K562 (cell line): Measurements from ENCODE around the gene NFATC2. TPM values are rescaled to one million over a fixed set of nuclear protein-coding genes. Genes with fewer than 3 reads are reported as not detected.

Experiments used
- ATAC-seq: fragments of 200-7000 bp; cut with Tn5 transposase; 3 replicates; pipeline ENCODE4 v1.9.1; 2020; ENCODE audit warnings: moderate library complexity
- BruUV-seq: library from RNA; stranded (reverse); fragments of 400-500 nt; replicated peaks from 2 replicates; lab custom pipeline; 2021; lab: Mats Ljungman, UMichigan
- CTCF ChIA-PET: fragments of 300-600 bp; formaldehyde crosslinking; extraction: SDS; loops from one replicate; lab custom pipeline; 2021; ENCODE audit warnings: low intra/inter-chr PET ratio; lab: Yijun Ruan, JAX
- POLR2A ChIA-PET: fragments of 300-600, 350-650 bp; sonication (Branson Sonifier 250); formaldehyde crosslinking; extraction: SDS; loops from one replicate; lab custom pipeline; 2021; ENCODE audit warnings: antibody characterized with exemption, inconsistent platforms; lab: Yijun Ruan, JAX
- DNase-seq, 4 experiments: peaks; one replicate each; pipeline versions ENCODE4 v3.0.0 to v3.0.0-alpha.2; 2011 to 2018; ENCODE audit warnings: low spot score in 3 of 4, mixed read lengths in 3 of 4; ENCODE audit errors: extremely low read depth in 1 of 4
- FAIRE-seq: peaks from 2 replicates; lab custom pipeline; 2011; peaks lifted over from hg19 to GRCh38; lab: Jason Lieb, UNC
- H2AFZ ChIP-seq: 2 replicates; pipeline ENCODE4 v1.6.0; 2011; ENCODE audit warnings: low read depth, low read length, control low read depth, inconsistent platforms
- H3K27ac ChIP-seq: fragments of 200-600 bp; 3 replicates; pipeline ENCODE4 v1.8.0; 2011; ENCODE audit warnings: low read depth, mild to moderate bottlenecking, control low read depth, inconsistent platforms, low read length, moderate library complexity, mixed read lengths; ENCODE audit errors: extremely low read depth
- H3K27me3 ChIP-seq, 2 experiments: fragments of 300-600 bp in 1 of 2; 2 replicates in 1 of 2; 3 replicates in 1 of 2; pipeline versions ENCODE4 v1.6.0 to v1.8.0; 2011; ENCODE audit warnings: inconsistent platforms in 2 of 2, low read length in 2 of 2, mild to moderate bottlenecking in 1 of 2, mixed read lengths in 1 of 2, moderate library complexity in 1 of 2; ENCODE audit not compliant: control insufficient read depth in 2 of 2, insufficient read depth in 2 of 2
- H3K36me3 ChIP-seq: fragments of 300-600 bp; 3 replicates; pipeline ENCODE4 v1.8.0; 2011; ENCODE audit warnings: mild to moderate bottlenecking, low read length, inconsistent platforms; ENCODE audit not compliant: control insufficient read depth, insufficient read depth
- H3K4me1 ChIP-seq, 2 experiments: fragments of 200-600 bp in 1 of 2; replicated peaks in 1 of 2; 2 replicates in 1 of 2; 3 replicates in 1 of 2; pipeline versions ENCODE4 v1.5.1 to v1.8.0; 2011; ENCODE audit warnings: inconsistent platforms in 2 of 2, low read length in 2 of 2, mild to moderate bottlenecking in 1 of 2, mixed read lengths in 1 of 2, moderate library complexity in 1 of 2; ENCODE audit not compliant: control insufficient read depth in 2 of 2, insufficient read depth in 2 of 2
- H3K4me2 ChIP-seq: 2 replicates; pipeline ENCODE4 v1.6.1; 2011; ENCODE audit warnings: low read length, control low read depth, inconsistent platforms, mixed read lengths; ENCODE audit not compliant: insufficient read depth
- H3K4me3 ChIP-seq: fragments of 200-600 bp; sonication (generic), shearing (Covaris generic); 2 replicates; pipeline ENCODE4 v1.5.1; 2016; ENCODE audit warnings: control low read depth, inconsistent platforms
- H3K79me2 ChIP-seq: fragments of 200-600 bp; 3 replicates; pipeline ENCODE4 v1.8.0; 2011; ENCODE audit warnings: low read length, inconsistent platforms; ENCODE audit not compliant: control insufficient read depth, insufficient read depth
- H3K9ac ChIP-seq, 2 experiments: 2 replicates each; pipeline versions ENCODE4 v1.6.0 to v1.6.1; 2011; ENCODE audit warnings: low read depth in 2 of 2, low read length in 2 of 2, control low read depth in 1 of 2, inconsistent platforms in 1 of 2, mild to moderate bottlenecking in 1 of 2, mixed read lengths in 1 of 2; ENCODE audit not compliant: insufficient read depth in 1 of 2
- H3K9me1 ChIP-seq: one replicate; pipeline ENCODE4 v1.6.0; 2011; ENCODE audit warnings: inconsistent platforms, mild to moderate bottlenecking, low read length, moderate library complexity; ENCODE audit not compliant: control insufficient read depth, insufficient read depth
- H3K9me3 ChIP-seq: replicated peaks from 2 replicates; pipeline ENCODE4 v1.5.1; 2011; ENCODE audit warnings: low read depth, low read length, inconsistent platforms; ENCODE audit not compliant: control insufficient read depth, insufficient read depth
- H4K20me1 ChIP-seq: replicated peaks from 2 replicates; pipeline ENCODE4 v1.6.1; 2011; ENCODE audit warnings: low read length, inconsistent platforms, mixed read lengths; ENCODE audit not compliant: control insufficient read depth, insufficient read depth
- DDX20 ChIP-seq: fragments of 450-650 bp; IDR thresholded peaks from 2 replicates; pipeline ENCODE4 v1.6.1; 2016; ENCODE audit warnings: missing genetic modification characterization, low read depth, mild to moderate bottlenecking, missing compliant biosample characterization, moderate library complexity
- HSF4 ChIP-seq: fragments of 250-450 bp; sonication (Bioruptor Pico); IDR thresholded peaks from 2 replicates; pipeline ENCODE4 v2.1.2; 2022; ENCODE audit warnings: mild to moderate bottlenecking, moderate library complexity, borderline replicate concordance
- OTX1 ChIP-seq: fragments of 450-650 bp; formaldehyde crosslinking; IDR thresholded peaks from 2 replicates; pipeline ENCODE4 v1.4.0; 2022; ENCODE audit warnings: mild to moderate bottlenecking
- WGBS: fragments of 100-300 bp; shearing (Covaris generic); methylation state at CpG from one replicate; pipeline ENCODE4 v1.1.6; 2016; ENCODE audit warnings: low coverage, mixed read lengths; ENCODE audit not compliant: insufficient coverage; ENCODE audit errors: missing lambda C conversion rate; 5-methylcytosine and 5-hydroxymethylcytosine counted together
- in situ Hi-C: fragments of 300-500 bp; cut with MboI; formaldehyde crosslinking; loops from 4 replicates; pipeline ENCODE4 v1.15.0; 2018; ENCODE audit warnings: inconsistent platforms, mixed read lengths
- intact Hi-C: fragments of 100-400 bp; cut with micrococcal nuclease; formaldehyde crosslinking; loops from 2 replicates; pipeline ENCODE4 v1.14.2; 2022
- polyA plus RNA-seq, 8 experiments: library from polyadenylated mRNA; depleted of rRNA in 4 of 8; stranded (reverse) in 5 of 8; unstranded in 3 of 8; fragments of >200 nt; fragmentation: Nextera tagmentation in 2 of 8; fragmentation: Illumina TruSeq in 1 of 8; extraction: Ambion mirVana in 2 of 8; extraction: Trizol in 1 of 8; gene quantifications; 2 replicates each; pipeline versions ENCODE4 v1.2.1 to v1.2.3, GENCODE V29; 2011 to 2014; ENCODE audit warnings: inconsistent platforms in 1 of 8, missing spikeins in 1 of 8
- total RNA-seq, 7 experiments: library from RNA; depleted of rRNA in 6 of 7; stranded (reverse); fragments of >200 nt in 6 of 7; fragmentation: Illumina TruSeq in 2 of 7; extraction: Trizol in 2 of 7; gene quantifications; 2 replicates each; pipeline versions ENCODE4 v1.2.1 to v1.2.3, GENCODE V29; 2011 to 2021; ENCODE audit warnings: low replicate concordance in 1 of 7
- TF ChIP-seq, protein P1 (sequence below), 2 experiments: fragments of 450-650 bp; IDR thresholded peaks; 2 replicates each; pipeline ENCODE4 v1.6.1; 2016; ENCODE audit warnings: mild to moderate bottlenecking in 2 of 2, borderline replicate concordance in 1 of 2, low read depth in 1 of 2, moderate library complexity in 1 of 2
- TF ChIP-seq, protein P2 (sequence below), 2 experiments: fragments of 450-650 bp; IDR thresholded peaks; 2 replicates each; pipeline ENCODE4 v1.6.1; 2016
- TF ChIP-seq, protein P3 (sequence below), 2 experiments: fragments of 450-650 bp in 1 of 2; IDR thresholded peaks; 2 replicates each; pipeline ENCODE4 v1.6.1; 2011 to 2017; ENCODE audit warnings: low read depth in 2 of 2, antibody characterized with exemption in 1 of 2, borderline replicate concordance in 1 of 2, low read length in 1 of 2, mild to moderate bottlenecking in 1 of 2, mixed read lengths in 1 of 2; ENCODE audit not compliant: control insufficient read depth in 1 of 2
- TF ChIP-seq, protein P4 (sequence below): sonication (generic); IDR thresholded peaks from 2 replicates; pipeline ENCODE4 v1.6.1; 2016

Gene NFATC2
- total and polyA plus RNA-seq, 9 of the 15 experiments (the other 6 are each of a cell fraction or from before 2014, with no cell fraction given): 1.9 to 11.2 (median 3.0) TPM

DNA sequence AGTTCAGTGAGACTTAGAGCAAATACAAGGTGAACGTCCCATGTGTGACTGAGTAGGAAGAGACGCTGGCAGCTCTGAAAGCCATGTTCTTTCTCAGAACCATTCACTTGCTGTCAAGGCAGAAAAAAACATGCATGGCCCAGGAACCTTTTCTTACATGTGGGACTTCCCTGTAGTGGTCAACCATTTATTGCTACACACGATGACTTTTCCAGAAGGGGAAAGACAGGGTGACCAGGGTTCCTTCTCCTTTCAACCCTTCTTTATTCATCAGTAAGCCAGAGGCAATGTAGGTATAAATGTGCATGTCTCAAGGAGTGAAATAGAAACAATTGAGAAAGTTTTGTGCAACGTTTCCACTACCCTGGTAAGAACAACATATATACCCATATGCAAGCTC lies 189.0 kb downstream of the NFATC2 start:
- Histone ChIP-seq H3K27me3 (no peaks in the 10 kb centered on the region; a peak in 2 of 5 replicates), H3K9me1 (peaks cover 6% of the 10 kb centered on the region), H3K9me3 (no peaks in the 10 kb centered on the region), H3K4me1 (peaks cover 3 to 11% of the 10 kb centered on the region in 2 experiments; a peak in 3 of 5 replicates), H4K20me1 (no peaks in the 10 kb centered on the region), H3K4me2 (no peak overlapping the region), H2AFZ (peak overlapping the region; percentile 23; the same call in 1 of the 2 replicates), H3K79me2 (no peaks in the 10 kb centered on the region), H3K9ac (no peak overlapping the region), H3K4me3 (no peak overlapping the region), H3K36me3 (no peaks in the 10 kb centered on the region), H3K27ac (no peak overlapping the region)
- FAIRE-seq (no peak), DNase-seq (no peak), ATAC-seq (no peak)
- WGBS: 17% methylated on average over 4 of the region's 4 CpGs
- in situ Hi-C loops: no loop called here
- ChIA-PET POLR2A (interaction anchor here (0.6 kb wide), 1 partner anchor 415 kb away, joined by 3 read pairs; no protein-coding TSS in a partner anchor), CTCF (no interaction called here)
- no TSS peak for BruUV-seq
- intact Hi-C loops: no loop called here
- no peak for TF ChIP-seq DDX20 (tag)
- TF ChIP-seq, protein P1, sequence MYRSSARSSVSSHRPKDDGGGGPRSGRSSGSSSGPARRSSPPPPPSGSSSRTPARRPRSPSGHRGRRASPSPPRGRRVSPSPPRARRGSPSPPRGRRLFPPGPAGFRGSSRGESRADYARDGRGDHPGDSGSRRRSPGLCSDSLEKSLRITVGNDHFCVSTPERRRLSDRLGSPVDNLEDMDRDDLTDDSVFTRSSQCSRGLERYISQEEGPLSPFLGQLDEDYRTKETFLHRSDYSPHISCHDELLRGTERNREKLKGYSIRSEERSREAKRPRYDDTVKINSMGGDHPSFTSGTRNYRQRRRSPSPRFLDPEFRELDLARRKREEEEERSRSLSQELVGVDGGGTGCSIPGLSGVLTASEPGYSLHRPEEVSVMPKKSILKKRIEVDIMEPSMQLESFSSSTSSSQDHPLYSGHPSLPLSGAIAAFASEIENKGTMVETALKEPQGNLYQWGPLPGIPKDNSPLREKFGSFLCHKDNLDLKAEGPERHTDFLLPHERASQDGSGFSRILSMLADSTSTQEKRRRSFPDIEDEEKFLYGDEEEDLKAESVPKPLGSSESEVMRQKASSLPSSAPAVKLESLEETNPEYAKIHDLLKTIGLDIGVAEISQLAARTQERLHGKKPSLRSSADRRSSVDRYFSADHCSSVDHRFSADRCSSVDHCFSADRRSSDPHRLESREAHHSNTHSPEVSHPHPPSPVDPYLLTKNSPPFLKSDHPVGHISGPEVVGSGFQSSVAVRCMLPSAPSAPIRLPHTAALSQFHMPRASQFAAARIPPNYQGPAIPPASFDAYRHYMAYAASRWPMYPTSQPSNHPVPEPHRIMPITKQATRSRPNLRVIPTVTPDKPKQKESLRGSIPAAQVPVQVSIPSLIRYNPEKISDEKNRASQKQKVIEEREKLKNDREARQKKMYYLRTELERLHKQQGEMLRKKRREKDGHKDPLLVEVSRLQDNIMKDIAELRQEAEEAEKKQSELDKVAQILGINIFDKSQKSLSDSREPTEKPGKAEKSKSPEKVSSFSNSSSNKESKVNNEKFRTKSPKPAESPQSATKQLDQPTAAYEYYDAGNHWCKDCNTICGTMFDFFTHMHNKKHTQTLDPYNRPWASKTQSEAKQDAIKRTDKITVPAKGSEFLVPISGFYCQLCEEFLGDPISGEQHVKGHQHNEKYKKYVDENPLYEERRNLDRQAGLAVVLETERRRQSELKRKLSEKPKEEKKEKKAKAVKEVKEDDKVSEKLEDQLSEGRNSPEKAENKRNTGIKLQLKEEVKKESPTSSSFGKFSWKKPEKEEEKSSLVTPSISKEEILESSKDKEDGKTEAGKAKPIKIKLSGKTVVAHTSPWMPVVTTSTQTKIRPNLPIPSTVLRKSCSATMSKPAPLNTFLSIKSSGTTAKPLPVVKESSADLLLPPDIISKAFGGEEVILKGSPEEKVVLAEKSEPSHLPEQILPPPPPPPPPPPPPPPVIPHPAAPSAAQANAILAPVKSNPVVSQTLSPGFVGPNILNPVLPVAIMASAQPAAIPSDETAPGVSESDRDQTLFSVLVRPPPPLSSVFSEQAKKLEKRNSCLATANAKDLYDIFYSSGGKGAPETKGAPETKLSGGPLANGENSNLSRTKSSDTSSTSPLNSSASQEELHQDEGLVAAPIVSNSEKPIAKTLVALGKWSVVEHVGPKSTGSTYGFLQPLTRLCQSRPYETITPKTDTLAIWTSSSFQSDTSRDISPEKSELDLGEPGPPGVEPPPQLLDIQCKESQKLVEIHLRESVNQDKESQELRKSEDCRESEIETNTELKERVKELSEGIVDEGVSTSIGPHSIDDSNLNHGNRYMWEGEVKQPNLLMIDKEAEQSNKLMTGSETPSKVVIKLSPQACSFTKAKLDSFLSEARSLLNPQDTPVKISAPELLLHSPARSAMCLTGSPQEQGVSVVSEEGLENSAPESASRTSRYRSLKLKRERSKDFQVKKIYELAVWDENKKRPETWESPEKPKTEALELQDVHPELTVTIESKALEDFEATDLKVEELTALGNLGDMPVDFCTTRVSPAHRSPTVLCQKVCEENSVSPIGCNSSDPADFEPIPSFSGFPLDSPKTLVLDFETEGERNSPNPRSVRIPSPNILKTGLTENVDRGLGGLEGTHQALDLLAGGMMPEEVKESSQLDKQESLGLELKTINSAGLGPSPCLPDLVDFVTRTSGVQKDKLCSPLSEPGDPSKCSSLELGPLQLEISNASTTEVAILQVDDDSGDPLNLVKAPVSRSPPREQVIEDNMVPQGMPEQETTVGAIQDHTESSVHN (IDR thresholded peaks at IDR 0.05; ENCODE audit: borderline replicate concordance in 1 of 2, low read depth in 1 of 2): no peak
- TF ChIP-seq, protein P2, sequence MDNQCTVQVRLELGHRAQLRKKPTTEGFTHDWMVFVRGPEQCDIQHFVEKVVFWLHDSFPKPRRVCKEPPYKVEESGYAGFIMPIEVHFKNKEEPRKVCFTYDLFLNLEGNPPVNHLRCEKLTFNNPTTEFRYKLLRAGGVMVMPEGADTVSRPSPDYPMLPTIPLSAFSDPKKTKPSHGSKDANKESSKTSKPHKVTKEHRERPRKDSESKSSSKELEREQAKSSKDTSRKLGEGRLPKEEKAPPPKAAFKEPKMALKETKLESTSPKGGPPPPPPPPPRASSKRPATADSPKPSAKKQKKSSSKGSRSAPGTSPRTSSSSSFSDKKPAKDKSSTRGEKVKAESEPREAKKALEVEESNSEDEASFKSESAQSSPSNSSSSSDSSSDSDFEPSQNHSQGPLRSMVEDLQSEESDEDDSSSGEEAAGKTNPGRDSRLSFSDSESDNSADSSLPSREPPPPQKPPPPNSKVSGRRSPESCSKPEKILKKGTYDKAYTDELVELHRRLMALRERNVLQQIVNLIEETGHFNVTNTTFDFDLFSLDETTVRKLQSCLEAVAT (IDR thresholded peaks at IDR 0.05): no peak
- TF ChIP-seq, protein P3, sequence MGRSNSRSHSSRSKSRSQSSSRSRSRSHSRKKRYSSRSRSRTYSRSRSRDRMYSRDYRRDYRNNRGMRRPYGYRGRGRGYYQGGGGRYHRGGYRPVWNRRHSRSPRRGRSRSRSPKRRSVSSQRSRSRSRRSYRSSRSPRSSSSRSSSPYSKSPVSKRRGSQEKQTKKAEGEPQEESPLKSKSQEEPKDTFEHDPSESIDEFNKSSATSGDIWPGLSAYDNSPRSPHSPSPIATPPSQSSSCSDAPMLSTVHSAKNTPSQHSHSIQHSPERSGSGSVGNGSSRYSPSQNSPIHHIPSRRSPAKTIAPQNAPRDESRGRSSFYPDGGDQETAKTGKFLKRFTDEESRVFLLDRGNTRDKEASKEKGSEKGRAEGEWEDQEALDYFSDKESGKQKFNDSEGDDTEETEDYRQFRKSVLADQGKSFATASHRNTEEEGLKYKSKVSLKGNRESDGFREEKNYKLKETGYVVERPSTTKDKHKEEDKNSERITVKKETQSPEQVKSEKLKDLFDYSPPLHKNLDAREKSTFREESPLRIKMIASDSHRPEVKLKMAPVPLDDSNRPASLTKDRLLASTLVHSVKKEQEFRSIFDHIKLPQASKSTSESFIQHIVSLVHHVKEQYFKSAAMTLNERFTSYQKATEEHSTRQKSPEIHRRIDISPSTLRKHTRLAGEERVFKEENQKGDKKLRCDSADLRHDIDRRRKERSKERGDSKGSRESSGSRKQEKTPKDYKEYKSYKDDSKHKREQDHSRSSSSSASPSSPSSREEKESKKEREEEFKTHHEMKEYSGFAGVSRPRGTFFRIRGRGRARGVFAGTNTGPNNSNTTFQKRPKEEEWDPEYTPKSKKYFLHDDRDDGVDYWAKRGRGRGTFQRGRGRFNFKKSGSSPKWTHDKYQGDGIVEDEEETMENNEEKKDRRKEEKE (IDR thresholded peaks at IDR 0.05; ENCODE audit: borderline replicate concordance in 1 of 2, control insufficient read depth in 1 of 2, low read depth in 2 of 2, low read length in 1 of 2): no peak
- TF ChIP-seq OTX1 (CRISPR knock-in tag): no peak
- TF ChIP-seq, protein P4, sequence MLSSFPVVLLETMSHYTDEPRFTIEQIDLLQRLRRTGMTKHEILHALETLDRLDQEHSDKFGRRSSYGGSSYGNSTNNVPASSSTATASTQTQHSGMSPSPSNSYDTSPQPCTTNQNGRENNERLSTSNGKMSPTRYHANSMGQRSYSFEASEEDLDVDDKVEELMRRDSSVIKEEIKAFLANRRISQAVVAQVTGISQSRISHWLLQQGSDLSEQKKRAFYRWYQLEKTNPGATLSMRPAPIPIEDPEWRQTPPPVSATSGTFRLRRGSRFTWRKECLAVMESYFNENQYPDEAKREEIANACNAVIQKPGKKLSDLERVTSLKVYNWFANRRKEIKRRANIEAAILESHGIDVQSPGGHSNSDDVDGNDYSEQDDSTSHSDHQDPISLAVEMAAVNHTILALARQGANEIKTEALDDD: no peak
- no peak for TF ChIP-seq HSF4
